Activated CD8-positive, alpha-beta memory T cell treated with anti-CD3 and anti-CD28 coated beads, Interleukin-2, amount 50 U/mL, for 48 hours (primary cell): Measurements from ENCODE around the gene CASZ1.

Experiments used
- DNase-seq: peaks from one replicate; pipeline ENCODE4 v3.0.0-alpha.2; 2020

CASZ1 gene

DNA sequence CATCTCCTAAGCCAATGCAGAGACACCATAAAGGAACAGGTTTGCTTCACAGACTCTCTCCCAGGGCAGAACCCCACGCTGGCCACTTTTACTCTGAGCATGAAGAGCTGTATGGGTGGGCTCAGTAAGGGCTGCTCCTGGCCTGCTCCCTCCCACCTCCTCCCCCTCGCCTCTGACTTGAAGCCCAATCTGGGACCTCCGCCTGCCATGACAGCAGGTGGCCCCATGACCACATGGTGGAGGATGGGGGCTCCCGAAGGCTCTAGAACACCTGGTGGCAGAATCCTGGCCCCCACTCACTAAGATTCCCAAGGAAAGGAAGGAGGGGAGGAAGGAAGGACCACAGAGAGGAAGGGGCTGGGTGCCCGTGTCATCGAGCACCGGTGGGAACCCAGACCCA, 23.7 kb downstream of the CASZ1 start:
- no peak for DNase-seq

DNA sequence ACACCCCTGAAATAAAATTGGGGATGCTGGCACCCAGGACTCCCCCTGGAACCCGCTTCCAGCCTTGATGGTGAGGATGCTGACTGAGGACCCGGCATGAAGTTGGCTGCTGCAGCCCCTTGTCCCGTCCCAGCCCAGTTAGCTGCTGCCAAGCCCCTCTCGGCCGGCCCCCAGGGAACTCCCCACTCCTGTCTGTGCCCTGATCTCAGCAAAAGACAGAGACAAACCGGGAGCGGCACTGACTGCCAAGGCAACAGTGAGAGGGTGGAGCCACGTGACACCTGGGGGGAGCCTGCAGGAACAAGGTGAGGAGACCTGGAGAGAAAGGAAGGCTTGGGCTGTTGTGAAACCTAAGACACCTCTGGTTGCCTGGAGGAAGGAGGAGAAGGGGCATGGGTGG, 24.7 kb downstream of the CASZ1 start:
- DNase-seq = no peak

DNA sequence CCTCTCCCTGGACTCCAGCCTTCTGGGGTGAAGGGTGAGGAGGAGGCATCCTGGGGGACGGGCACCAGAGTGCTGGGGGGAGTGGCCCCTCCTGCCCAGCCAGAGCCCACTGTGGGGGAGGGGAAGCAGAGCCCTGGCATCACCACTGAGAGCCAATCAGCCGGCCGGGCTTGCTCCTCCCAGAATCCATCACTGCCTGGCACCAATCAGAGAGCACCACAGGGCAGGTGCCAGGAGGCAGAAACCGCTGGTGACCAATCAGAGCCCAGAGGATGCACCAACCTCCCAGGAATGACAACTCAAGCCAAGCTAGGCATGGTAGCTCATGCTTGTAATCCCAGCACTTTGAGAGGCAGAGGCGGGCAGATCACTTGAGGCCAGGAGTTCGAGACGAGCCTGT, 27.9 kb downstream of the CASZ1 start:
- DNase-seq = no peak

- DNase-seq = no peak
Measured at GRCh38 chr1:10767282-10767681, 29.2 kb downstream of the CASZ1 start.

- DNase-seq = no peak
Measured at GRCh38 chr1:10765734-10766478, 30.5 kb downstream of the CASZ1 start.

- DNase-seq = no peak
Measured at GRCh38 chr1:10765304-10765703, 31.1 kb downstream of the CASZ1 start.

DNA sequence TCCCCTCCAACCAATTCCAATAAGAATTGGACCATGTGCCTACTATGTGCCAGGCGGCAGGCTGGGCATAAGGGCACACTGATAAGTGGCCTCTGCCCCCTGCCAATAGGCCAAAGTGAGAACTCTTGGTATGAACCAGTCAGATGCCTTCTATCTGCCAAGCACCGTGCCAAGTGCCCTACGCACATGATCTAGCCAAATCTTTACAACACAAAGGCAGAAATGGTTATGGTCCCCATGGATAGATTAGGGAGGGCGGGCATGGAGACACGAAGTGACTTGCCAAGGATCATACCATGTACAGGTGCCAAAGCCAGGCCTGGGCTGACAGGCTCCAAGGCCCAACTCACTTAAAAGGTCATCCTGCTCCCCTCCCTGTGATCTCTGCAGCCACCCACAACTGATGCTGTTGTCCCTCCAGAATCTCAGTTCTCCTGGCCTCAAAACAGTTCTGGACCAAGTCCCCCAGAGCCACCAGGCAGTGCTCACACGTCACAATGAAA, 32.1 kb downstream of the CASZ1 start:
- DNase-seq = no peak

GRCh38 chr1:10762875-10763274, 33.6 kb downstream of the CASZ1 start:
- no peak for DNase-seq

DNA sequence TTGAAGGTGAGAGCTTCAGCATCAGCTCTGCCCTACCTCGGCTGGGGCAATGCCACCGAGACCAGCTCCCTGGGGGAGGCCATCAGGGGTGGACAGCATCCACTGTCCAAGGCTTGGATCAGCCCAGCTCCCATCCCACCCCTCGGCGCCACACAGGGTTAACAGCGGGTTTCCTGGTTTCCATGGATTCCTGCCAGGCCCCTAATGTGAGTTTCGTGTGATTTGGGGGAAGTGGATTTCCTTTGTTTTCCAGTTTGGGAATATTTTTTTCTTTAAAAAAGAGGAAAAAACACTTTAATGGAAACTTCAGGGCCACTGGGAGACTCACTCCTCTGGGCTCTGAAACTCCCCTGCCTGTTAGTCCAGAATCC, 34.3 kb downstream of the CASZ1 start:
- no peak for DNase-seq

- DNase-seq = no peak
Measured at GRCh38 chr1:10761503-10762152, 34.8 kb downstream of the CASZ1 start.

DNA sequence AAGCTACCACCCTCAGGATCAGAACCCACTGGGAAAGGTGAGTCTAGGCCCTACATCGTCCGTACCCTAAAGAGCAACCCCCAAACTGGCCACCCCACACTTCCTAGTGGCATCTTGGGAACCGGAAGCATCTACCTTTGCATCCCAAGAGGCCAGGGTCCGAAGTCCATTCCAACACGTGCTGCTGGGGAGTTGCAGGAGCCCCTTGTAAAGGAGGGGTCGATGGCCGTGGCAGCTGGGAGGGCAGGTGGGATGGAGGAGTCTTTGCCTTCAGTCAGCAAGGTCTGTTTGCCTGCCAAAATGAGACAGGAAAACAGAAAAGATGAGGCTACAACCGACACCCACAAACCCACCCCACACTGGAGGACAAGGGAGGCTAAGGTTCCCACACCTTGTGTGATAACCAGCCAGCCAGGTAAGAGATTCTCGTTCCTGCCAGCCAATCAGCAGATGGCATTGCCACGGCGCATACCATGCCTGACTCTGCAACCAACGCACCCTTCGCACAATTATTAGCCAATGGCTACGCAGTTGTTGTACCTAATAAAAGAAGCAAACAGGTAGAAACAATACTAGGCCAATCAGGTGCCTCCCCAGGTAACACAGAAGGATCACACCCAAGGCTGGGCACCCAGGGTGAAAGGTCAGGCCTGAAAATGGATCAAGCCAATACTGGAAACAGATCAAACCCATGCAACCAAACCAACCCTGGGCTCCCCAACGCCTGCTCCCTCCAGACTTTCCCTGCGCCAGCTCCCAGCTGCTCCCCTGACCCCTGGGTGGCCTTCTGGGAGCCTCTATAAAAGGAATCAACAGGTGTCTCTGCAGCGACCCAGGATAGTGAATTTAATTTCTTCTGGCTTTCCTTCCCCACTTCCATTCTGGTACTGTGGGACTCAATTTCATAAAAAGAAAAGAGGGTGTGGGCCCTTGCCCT, 35.6 kb downstream of the CASZ1 start:
- DNase-seq = no peak

DNA sequence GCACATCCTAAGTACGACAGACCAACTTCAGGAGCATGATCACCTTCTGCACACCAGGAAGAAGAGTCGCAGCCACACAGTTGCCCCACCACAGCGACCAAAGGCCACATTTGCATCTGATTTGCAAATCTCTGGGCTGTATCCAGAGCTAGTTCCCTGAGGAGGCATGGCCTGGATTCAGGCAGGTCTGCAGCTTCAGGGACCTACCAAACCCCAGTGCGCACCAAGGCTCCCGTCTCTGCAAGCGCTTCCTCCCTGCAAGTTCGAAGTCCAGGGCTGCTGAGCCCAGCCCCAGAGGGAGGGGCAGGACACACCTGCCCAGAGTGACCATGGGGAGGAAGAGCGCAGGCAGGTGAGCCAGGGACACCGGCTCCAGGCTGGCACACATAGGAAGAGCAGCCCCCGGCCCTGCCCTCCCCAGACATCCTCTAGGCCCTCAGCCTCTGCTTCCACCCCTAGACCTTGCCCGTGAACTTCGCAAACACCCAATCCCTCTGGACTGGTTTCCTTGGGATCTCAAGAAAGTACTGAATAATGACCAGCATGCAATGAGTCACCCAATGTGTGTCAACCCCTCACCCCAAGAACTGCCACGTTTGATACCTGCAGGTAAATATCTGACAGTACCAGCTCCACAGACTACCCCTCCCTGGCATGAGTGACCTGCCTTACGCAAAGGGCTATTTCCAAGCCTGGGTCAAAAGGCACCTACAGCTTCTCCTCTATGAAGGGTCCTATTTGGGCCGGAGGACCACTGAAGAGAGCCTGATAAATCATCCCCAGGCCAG, 36.8 kb downstream of the CASZ1 start:
- no peak for DNase-seq

- DNase-seq = no peak
Measured at GRCh38 chr1:10756842-10757241, 39.6 kb downstream of the CASZ1 start.

GRCh38 chr1:10755970-10756521, 40.4 kb downstream of the CASZ1 start:
- peak; percentile 70 for DNase-seq

- DNase-seq = no peak
Measured at GRCh38 chr1:10754568-10755329, 41.7 kb downstream of the CASZ1 start.

GRCh38 chr1:10753299-10753698, 43.1 kb downstream of the CASZ1 start:
- DNase-seq = no peak

DNA sequence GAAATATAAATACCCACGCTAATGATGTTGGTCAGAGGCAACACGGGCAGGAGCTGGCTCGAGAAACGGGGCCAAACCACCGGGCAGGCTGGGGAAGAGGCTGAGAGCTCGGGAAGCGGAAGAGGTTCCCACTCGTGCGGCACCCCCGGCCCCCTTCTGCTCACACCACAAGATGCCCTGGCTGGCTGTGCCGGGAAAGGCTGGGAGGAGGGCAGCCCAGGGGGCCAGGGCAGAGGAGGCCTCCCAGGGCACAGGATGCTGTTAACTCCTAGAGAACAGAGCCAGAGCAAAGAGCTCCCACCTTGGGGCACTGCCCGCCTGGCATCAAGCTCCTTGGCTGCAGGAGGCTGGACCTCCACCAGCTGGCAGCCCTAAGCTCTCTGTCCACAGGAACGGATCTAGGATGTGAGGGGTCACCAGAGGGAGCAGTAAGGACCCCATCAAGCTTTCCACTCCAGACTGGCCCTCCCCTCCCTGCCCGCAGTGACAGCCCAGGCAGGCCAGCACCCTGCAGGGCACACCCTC, 44.8 kb downstream of the CASZ1 start:
- DNase-seq = no peak

GRCh38 chr1:10751160-10751559, 45.3 kb downstream of the CASZ1 start:
- no peak for DNase-seq

DNA sequence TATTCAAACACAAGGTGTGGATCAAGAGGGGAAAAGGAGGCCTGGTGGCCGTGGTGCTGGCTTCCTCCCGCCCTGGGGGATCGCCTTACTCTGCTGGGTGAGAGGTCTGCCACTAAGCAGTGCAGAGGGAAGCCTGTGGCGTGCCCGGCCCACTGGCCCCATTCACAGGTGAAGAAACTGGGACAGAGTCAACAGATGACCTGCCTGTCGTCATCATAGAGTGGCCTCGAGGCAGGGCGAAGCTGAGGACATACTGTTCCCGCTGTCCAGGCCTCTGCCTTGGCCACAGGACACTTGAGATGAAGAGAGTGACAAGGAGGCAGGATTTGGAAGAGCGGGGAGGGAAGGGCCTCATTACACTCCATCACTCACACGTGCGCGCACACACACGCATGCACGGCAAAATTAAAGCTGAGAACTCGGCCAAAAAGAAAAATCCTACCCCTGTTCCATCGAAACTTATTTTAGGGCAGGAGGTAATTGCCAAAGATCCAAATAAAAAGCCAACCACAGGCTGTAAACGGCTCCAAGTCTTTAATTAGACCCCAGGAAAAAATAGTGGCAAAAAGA, 50.5 kb downstream of the CASZ1 start:
- no peak for DNase-seq

DNA sequence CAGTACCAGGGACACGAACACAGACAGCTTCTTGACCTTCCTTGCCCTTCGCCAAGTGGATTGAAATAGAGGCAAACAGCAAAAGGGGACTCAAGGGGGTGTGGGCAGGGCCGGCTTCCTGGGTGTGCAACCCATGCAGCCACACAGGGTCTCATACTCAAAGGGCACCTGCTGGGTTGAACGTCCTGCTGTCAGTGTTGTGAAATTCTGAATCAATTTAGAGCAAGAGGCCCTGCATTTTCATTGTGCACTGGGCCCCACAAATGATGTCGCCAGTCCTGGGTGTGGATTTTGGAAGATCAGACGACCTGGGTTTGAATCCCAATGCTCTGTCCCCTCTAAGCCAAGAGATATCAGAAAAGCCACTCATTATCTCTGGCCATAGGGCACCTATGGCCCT, 51.1 kb downstream of the CASZ1 start:
- no peak for DNase-seq

GRCh38 chr1:10744654-10745238, 51.7 kb downstream of the CASZ1 start:
- no peak for DNase-seq
